ENCODE data around the gene CFAP77.

GRCh38 chr9:132557159-132557558, 147.1 kb downstream of the CFAP77 start:
- no peak for TF ChIP-seq CTCF (conservative IDR thresholded peaks at IDR 0.05; ENCODE audit: low read depth, low read length)
- no peak for TF ChIP-seq CEBPB (IDR thresholded peaks at IDR 0.05; ENCODE audit: low read depth, low read length)
- TF ChIP-seq POLR2A (IDR thresholded peaks at IDR 0.05; ENCODE audit: low read depth, low read length), result no peak
- no peak for TF ChIP-seq ELK1 (IDR thresholded peaks at IDR 0.05; ENCODE audit: borderline replicate concordance, low read depth, low read length)
- TF ChIP-seq RAD21 (IDR thresholded peaks at IDR 0.05; ENCODE audit: low read length), result no peak
- TF ChIP-seq RCOR1 (IDR thresholded peaks at IDR 0.05; ENCODE audit: insufficient replicate concordance, low read length), result no peak
- no peak for TF ChIP-seq MAFK (IDR thresholded peaks at IDR 0.05; ENCODE audit: low read depth, low read length)
- no peak for TF ChIP-seq BHLHE40 (IDR thresholded peaks at IDR 0.05; ENCODE audit: low read depth, low read length)
- TF ChIP-seq USF2 (IDR thresholded peaks at IDR 0.05; ENCODE audit: low read depth, low read length), result no peak
